MM.1S (cell line): ENCODE data around the gene TARBP1.

Source experiments
- DNase-seq: peaks from one replicate; pipeline ENCODE4 v3.0.0-alpha.2; 2015
- H2AFZ ChIP-seq: fragments of 300-600 bp; sonication (generic); 2 replicates; pipeline ENCODE4 v1.6.0; 2016; ENCODE audit warnings: antibody characterized with exemption, low read length
- H3F3A ChIP-seq: fragments of 300-600 bp; sonication (generic); 2 replicates; pipeline ENCODE4 v1.6.1; 2016; ENCODE audit warnings: mild to moderate bottlenecking, antibody characterized with exemption, low read length, moderate library complexity, mixed read lengths; ENCODE audit not compliant: insufficient read depth
- H3K27ac ChIP-seq: fragments of 300-600 bp; sonication (generic); 2 replicates; pipeline ENCODE4 v1.5.1; 2016; ENCODE audit warnings: mild to moderate bottlenecking, low read length
- H3K27me3 ChIP-seq: fragments of 300-600 bp; sonication (generic); replicated peaks from 2 replicates; pipeline ENCODE4 v1.6.0; 2016; ENCODE audit warnings: low read length; ENCODE audit not compliant: insufficient read depth
- H3K36me3 ChIP-seq: fragments of 300-600 bp; sonication (generic); replicated peaks from 2 replicates; pipeline ENCODE4 v1.6.1; 2016; ENCODE audit warnings: mild to moderate bottlenecking, low read length, mixed read lengths; ENCODE audit not compliant: insufficient read depth
- H3K4me1 ChIP-seq: fragments of 300-600 bp; sonication (generic); 2 replicates; pipeline ENCODE4 v1.6.1; 2016; ENCODE audit warnings: low read length, mixed read lengths
- H3K4me2 ChIP-seq: fragments of 300-600 bp; sonication (generic); 2 replicates; pipeline ENCODE4 v1.6.0; 2016; ENCODE audit warnings: low read depth, low read length
- H3K4me3 ChIP-seq: fragments of 300-600 bp; sonication (generic); 2 replicates; pipeline ENCODE4 v1.5.1; 2016; ENCODE audit warnings: low read length, mixed read lengths
- H3K79me2 ChIP-seq: fragments of 300-600 bp; sonication (generic); 2 replicates; pipeline ENCODE4 v1.6.1; 2016; ENCODE audit warnings: mixed run types, low read length, mixed read lengths
- H3K9ac ChIP-seq: fragments of 300-600 bp; sonication (generic); 2 replicates; pipeline ENCODE4 v1.6.1; 2016; ENCODE audit warnings: low read length, mixed read lengths
- H3K9me2 ChIP-seq: fragments of 300-600 bp; sonication (generic); replicated peaks from 2 replicates; pipeline ENCODE4 v1.6.1; 2016; ENCODE audit warnings: mild to moderate bottlenecking, low read length, mixed read lengths; ENCODE audit not compliant: insufficient read depth
- H3K9me3 ChIP-seq: fragments of 300-600 bp; sonication (generic); replicated peaks from 2 replicates; pipeline ENCODE4 v1.6.1; 2016; ENCODE audit warnings: mild to moderate bottlenecking, low read length, mixed read lengths; ENCODE audit not compliant: insufficient read depth
- H4K20me1 ChIP-seq: fragments of 300-600 bp; sonication (generic); 2 replicates; pipeline ENCODE4 v1.6.1; 2016; ENCODE audit warnings: mild to moderate bottlenecking, low read length, moderate library complexity, mixed read lengths; ENCODE audit not compliant: insufficient read depth
- EZH2 ChIP-seq: fragments of 300-600 bp; sonication (generic); optimal IDR thresholded peaks from 2 replicates; pipeline ENCODE3; 2017; ENCODE audit warnings: low read depth, mild to moderate bottlenecking, antibody characterized with exemption, low read length, mixed read lengths
- EZH2phosphoT487 ChIP-seq: fragments of 300-600 bp; sonication (generic); IDR thresholded peaks from 2 replicates; pipeline ENCODE4 v1.6.1; 2018; ENCODE audit warnings: antibody characterized with exemption, low read length
- TF ChIP-seq, protein P1 (sequence below): fragments of 300-600 bp; sonication (generic); IDR thresholded peaks from 2 replicates; pipeline ENCODE4 v1.5.1; 2016; ENCODE audit warnings: antibody characterized with exemption, low read length, mixed read lengths

The TARBP1 gene

DNA sequence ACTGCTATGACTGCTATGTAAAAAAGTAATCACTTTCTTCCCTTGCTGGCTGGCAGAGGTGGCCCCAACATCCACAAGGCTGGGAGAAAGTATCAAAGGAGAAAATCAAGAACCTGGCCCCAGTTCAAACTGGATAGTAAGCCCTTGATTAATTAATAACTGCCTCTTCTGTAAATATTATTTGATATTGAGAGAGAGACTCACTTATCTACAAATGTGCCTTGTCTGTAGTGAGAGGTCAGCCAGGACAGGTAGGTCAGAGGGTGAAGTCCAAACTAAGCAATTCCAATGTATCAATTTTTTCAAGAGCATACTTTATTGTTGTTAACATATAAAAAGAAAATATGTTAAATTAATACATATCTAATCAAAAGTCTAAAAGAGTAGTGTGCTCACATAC lies 23.8 kb upstream of the TARBP1 start:
- H3K4me2 ChIP-seq = no peak overlapping the region
- H3K9me2 ChIP-seq = no peaks in the 10 kb centered on the region
- no peak overlapping the region for H2AFZ ChIP-seq
- H3K4me1 ChIP-seq = peaks cover 27% of the 10 kb centered on the region
- no peaks in the 10 kb centered on the region for H3K27me3 ChIP-seq
- TF ChIP-seq, protein P1, sequence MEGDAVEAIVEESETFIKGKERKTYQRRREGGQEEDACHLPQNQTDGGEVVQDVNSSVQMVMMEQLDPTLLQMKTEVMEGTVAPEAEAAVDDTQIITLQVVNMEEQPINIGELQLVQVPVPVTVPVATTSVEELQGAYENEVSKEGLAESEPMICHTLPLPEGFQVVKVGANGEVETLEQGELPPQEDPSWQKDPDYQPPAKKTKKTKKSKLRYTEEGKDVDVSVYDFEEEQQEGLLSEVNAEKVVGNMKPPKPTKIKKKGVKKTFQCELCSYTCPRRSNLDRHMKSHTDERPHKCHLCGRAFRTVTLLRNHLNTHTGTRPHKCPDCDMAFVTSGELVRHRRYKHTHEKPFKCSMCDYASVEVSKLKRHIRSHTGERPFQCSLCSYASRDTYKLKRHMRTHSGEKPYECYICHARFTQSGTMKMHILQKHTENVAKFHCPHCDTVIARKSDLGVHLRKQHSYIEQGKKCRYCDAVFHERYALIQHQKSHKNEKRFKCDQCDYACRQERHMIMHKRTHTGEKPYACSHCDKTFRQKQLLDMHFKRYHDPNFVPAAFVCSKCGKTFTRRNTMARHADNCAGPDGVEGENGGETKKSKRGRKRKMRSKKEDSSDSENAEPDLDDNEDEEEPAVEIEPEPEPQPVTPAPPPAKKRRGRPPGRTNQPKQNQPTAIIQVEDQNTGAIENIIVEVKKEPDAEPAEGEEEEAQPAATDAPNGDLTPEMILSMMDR = no peak
- TF ChIP-seq EZH2 = no peak
- TF ChIP-seq EZH2phosphoT487 = no peak
- H3K79me2 ChIP-seq = no peaks in the 10 kb centered on the region
- H3F3A ChIP-seq = no peaks in the 10 kb centered on the region
- no peak for DNase-seq
- H3K9me3 ChIP-seq = no peaks in the 10 kb centered on the region
- no peaks in the 10 kb centered on the region for H3K36me3 ChIP-seq
- H4K20me1 ChIP-seq = no peaks in the 10 kb centered on the region
- no peak overlapping the region for H3K4me3 ChIP-seq
- no peak overlapping the region for H3K9ac ChIP-seq
- no peak overlapping the region for H3K27ac ChIP-seq

DNA sequence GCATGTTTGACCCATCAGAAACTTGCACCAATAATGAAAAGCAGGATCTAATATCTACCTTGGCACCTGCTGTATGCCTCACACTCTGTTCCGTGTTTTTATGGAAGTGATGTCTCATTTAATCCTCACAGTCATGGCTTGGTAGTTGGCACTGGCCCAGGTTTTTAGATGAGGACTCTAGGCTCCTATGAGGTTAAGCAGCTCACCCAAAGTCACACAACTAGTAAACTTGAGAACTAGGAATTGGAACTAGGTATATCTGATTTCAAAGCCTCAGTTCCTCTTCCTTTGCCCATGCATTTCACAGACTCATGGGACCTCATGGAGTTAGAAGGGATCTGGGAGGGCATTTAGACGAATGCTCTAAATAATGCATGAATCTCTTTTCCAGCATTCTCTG lies 21.3 kb upstream of the TARBP1 start:
- Histone ChIP-seq H3K9me2 (no peaks in the 10 kb centered on the region), H3K79me2 (no peaks in the 10 kb centered on the region), H3K27ac (no peak overlapping the region), H3K4me2 (peak overlapping the region; percentile 73; the same call in 1 of the 2 replicates), H3K4me3 (no peak overlapping the region), H3K9me3 (no peaks in the 10 kb centered on the region), H4K20me1 (no peaks in the 10 kb centered on the region), H3K27me3 (no peaks in the 10 kb centered on the region), H3K4me1 (peaks cover 22% of the 10 kb centered on the region), H3K9ac (no peak overlapping the region), H3F3A (peaks cover 5% of the 10 kb centered on the region), H3K36me3 (no peaks in the 10 kb centered on the region), H2AFZ (peak overlapping the region; percentile 86; the same call in 1 of the 2 replicates)
- DNase-seq = no peak
- no peak for TF ChIP-seq EZH2phosphoT487
- TF ChIP-seq EZH2 = no peak
- TF ChIP-seq, protein P1 = no peak

DNA sequence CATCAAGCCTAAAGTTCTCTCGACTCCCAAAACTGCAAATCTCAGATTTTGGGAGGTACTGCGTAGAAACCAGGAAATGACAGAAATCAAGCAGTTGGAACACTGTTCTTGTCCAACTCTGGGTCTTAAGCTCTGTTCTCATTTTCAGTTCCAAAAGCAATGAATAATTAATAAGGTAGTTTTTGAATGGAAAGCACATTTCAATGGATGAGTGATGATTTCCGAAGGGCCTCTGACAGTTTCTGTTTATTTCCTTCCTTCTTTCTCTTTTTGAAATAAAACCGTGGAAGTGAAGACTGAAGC lies 20.9 kb upstream of the TARBP1 start:
- Histone ChIP-seq H3K27ac (no peak overlapping the region), H3K79me2 (no peaks in the 10 kb centered on the region), H3K4me3 (peak overlapping the region; percentile 42), H2AFZ (peak overlapping the region; percentile 86), H3F3A (peaks cover 9% of the 10 kb centered on the region), H3K9me2 (no peaks in the 10 kb centered on the region), H4K20me1 (no peaks in the 10 kb centered on the region), H3K36me3 (no peaks in the 10 kb centered on the region), H3K27me3 (no peaks in the 10 kb centered on the region), H3K9me3 (no peaks in the 10 kb centered on the region), H3K4me2 (peak overlapping the region; percentile 73), H3K4me1 (peaks cover 23% of the 10 kb centered on the region), H3K9ac (peak overlapping the region; percentile 56)
- no peak for DNase-seq
- TF ChIP-seq EZH2 = no peak
- no peak for TF ChIP-seq EZH2phosphoT487
- TF ChIP-seq, protein P1 = no peak
